ENCODE data around the gene GATA5.

DNA sequence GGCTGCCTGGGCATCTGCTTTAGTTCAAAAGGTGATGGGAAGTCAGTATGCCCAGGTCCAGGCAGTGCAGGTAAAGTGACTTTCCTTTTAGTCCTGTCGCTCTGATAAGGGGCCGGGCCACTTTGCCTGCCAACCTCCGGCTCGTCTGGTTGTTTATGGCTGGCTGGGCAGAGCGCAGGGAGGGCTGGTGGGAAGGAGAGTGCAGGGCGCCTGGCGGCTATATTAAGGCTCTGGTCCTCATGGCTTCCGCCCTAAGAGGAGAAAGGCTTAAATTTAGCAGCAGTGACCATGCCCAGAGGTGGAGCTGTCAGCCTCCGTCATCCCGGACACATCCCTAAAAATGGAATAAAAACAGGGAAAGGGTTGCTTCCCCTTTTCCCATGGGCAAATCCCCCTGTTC, 14.6 kb downstream of the GATA5 start:
- TF ChIP-seq CEBPB (IDR thresholded peaks at IDR 0.05; ENCODE audit: low read depth) (no peak), RAD21 (IDR thresholded peaks at IDR 0.05; ENCODE audit: low read depth) (no peak), TCF7L2 (IDR thresholded peaks at IDR 0.05; ENCODE audit: borderline replicate concordance, extremely low read depth, insufficient read depth, insufficient read length) (no peak), SP1 (IDR thresholded peaks at IDR 0.05; ENCODE audit: low read depth) (no peak), ZNF274 (IDR thresholded peaks at IDR 0.05; ENCODE audit: low read depth, low read length) (no peak), ELF1 (IDR thresholded peaks at IDR 0.05; ENCODE audit: borderline replicate concordance, low read depth) (no peak), POLR2A (IDR thresholded peaks at IDR 0.05; ENCODE audit: borderline replicate concordance, extremely low read depth, insufficient read depth, insufficient read length) (no peak), POLR2AphosphoS5 (IDR thresholded peaks at IDR 0.05; ENCODE audit: low read depth, low read length) (no peak), JUND (IDR thresholded peaks at IDR 0.05) (no peak), FOSL1 (IDR thresholded peaks at IDR 0.05; ENCODE audit: low read depth) (no peak), EZH2 (IDR thresholded peaks at IDR 0.05) (no peak), EZH2phosphoT487 (IDR thresholded peaks at IDR 0.05; ENCODE audit: borderline replicate concordance) (no peak)
- TF ChIP-seq, protein P1, sequence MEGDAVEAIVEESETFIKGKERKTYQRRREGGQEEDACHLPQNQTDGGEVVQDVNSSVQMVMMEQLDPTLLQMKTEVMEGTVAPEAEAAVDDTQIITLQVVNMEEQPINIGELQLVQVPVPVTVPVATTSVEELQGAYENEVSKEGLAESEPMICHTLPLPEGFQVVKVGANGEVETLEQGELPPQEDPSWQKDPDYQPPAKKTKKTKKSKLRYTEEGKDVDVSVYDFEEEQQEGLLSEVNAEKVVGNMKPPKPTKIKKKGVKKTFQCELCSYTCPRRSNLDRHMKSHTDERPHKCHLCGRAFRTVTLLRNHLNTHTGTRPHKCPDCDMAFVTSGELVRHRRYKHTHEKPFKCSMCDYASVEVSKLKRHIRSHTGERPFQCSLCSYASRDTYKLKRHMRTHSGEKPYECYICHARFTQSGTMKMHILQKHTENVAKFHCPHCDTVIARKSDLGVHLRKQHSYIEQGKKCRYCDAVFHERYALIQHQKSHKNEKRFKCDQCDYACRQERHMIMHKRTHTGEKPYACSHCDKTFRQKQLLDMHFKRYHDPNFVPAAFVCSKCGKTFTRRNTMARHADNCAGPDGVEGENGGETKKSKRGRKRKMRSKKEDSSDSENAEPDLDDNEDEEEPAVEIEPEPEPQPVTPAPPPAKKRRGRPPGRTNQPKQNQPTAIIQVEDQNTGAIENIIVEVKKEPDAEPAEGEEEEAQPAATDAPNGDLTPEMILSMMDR (IDR thresholded peaks at IDR 0.05 in 2 of 3, conservative IDR thresholded peaks at IDR 0.05 in 1 of 3; ENCODE audit: borderline replicate concordance in 1 of 3, insufficient read depth in 1 of 3, low read depth in 2 of 3, low read length in 2 of 3) = no peak
- TF ChIP-seq, protein P2, sequence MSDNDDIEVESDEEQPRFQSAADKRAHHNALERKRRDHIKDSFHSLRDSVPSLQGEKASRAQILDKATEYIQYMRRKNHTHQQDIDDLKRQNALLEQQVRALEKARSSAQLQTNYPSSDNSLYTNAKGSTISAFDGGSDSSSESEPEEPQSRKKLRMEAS (IDR thresholded peaks at IDR 0.05) = no peak
